ENCODE data around the gene NDUFB6. TPM values are rescaled to one million over a fixed set of nuclear protein-coding genes. Genes with fewer than 3 reads are reported as not detected.

Gene NDUFB6
- total RNA-seq, 1 experiment from 2014 or later = 60.2 TPM

GRCh38 chr9:32581512-32582143 is 8.7 kb upstream of the NDUFB6 start:
- Histone ChIP-seq H3K4me2 (ENCODE audit: insufficient read depth, insufficient read length, low read length) (no peak overlapping the region), H3K27ac (ENCODE audit: insufficient read length, low read depth, low read length) (no peak overlapping the region)
- peak; percentile 43 for DNase-seq

More at GRCh38 chr9:32581512-32582143, 8.7 kb upstream of the NDUFB6 start:
- Histone ChIP-seq H4K5ac (ENCODE audit: insufficient read length, low read depth, low read length) (no peak overlapping the region), H2AFZ (ENCODE audit: low read length) (no peak overlapping the region), H3K79me1 (ENCODE audit: insufficient read depth, low read depth, low read length, poor library complexity, severe bottlenecking) (no peaks in the 10 kb centered on the region), H2BK120ac (ENCODE audit: low read depth, low read length, poor library complexity, severe bottlenecking) (no peak overlapping the region), H3K9me3 (ENCODE audit: control insufficient read depth, low read depth, low read length) (no peaks in the 10 kb centered on the region), H3K23me2 (ENCODE audit: insufficient read length, low read depth, low read length, poor library complexity, severe bottlenecking) (no peaks in the 10 kb centered on the region), H2BK5ac (ENCODE audit: insufficient read length, low read length) (no peak overlapping the region), H2BK12ac (ENCODE audit: insufficient read length, low read depth, low read length) (no peak overlapping the region), H2AK5ac (ENCODE audit: insufficient read length, low read length) (no peak overlapping the region), H3K23ac (ENCODE audit: insufficient read length, low read depth, low read length) (no peak overlapping the region), H3K56ac (ENCODE audit: insufficient read length, low read depth, low read length) (no peak overlapping the region), H3K27me3 (ENCODE audit: insufficient read depth, low read length) (no peaks in the 10 kb centered on the region), H2BK20ac (ENCODE audit: low read depth, low read length, poor library complexity, severe bottlenecking) (no peak overlapping the region), H3K14ac (ENCODE audit: insufficient read depth, low read length) (no peak overlapping the region), H3K4ac (ENCODE audit: low read depth, low read length) (no peak overlapping the region), H3K18ac (ENCODE audit: insufficient read length, low read depth, low read length) (no peak overlapping the region), H3T11ph (ENCODE audit: low read length) (no peak overlapping the region), H4K91ac (ENCODE audit: insufficient read length, low read depth, low read length) (no peak overlapping the region), H3K9ac (ENCODE audit: extremely low read depth, insufficient read length, low read length) (no peak overlapping the region), H2BK15ac (ENCODE audit: low read depth, low read length) (no peak overlapping the region), H4K8ac (replicated peaks; ENCODE audit: insufficient read length, low read depth, low read length) (no peak overlapping the region), H3K79me2 (ENCODE audit: insufficient read depth, low read length) (no peaks in the 10 kb centered on the region), H3K4me1 (ENCODE audit: insufficient read depth, low read length) (peaks cover 3% of the 10 kb centered on the region; the same call in 1 of the 2 replicates), H4K20me1 (ENCODE audit: control insufficient read depth, insufficient read depth, insufficient read length) (no peaks in the 10 kb centered on the region)
- H3K27ac Mint-ChIP-seq = no peak overlapping the region
- no peaks in the 10 kb centered on the region for H3K36me3 Mint-ChIP-seq (ENCODE audit: insufficient read depth in 1 of 3, low read depth in 3 of 3)
- peaks cover 3 to 10% of the 10 kb centered on the region in 2 experiments; a peak in 3 of 4 replicates for H3K4me1 Mint-ChIP-seq
- no CpG with 5 or more reads among the region's 3 CpGs for WGBS (ENCODE audit: extremely low coverage, insufficient read length, low lambda C conversion rate)
- H3K27me3 Mint-ChIP-seq (ENCODE audit: low read depth) = peaks cover 3% of the 10 kb centered on the region
- H3K9me3 Mint-ChIP-seq = peaks cover 0 to 3% of the 10 kb centered on the region in 2 experiments; a peak in 2 of 5 replicates
- H3K4me3 Mint-ChIP-seq = no peak overlapping the region
- TF ChIP-seq CTCF (conservative IDR thresholded peaks at IDR 0.05) = peak; percentile 77

Measured in H9 (cell line).